ENCODE measurements around the gene TRMT11. TPM values are rescaled to one million over a fixed set of nuclear protein-coding genes. Genes with fewer than 3 reads are reported as not detected.

TRMT11 gene
- total and polyA plus RNA-seq, 2 of the 13 experiments (the other 11 are each of a cell fraction or from before 2014, with no cell fraction given), result 42.2 to 81.9 TPM

GRCh38 chr6:125989631-125990030 lies 3.3 kb downstream of the TRMT11 start (continued):
- TF ChIP-seq ARID5B (CRISPR knock-in tag; IDR thresholded peaks at IDR 0.05) (peak; percentile 81; the same call in 1 of the 2 replicates), SALL2 (CRISPR knock-in tag; IDR thresholded peaks at IDR 0.05) (no peak), ZNF720 (CRISPR knock-in tag; IDR thresholded peaks at IDR 0.05) (no peak), PAF1 (CRISPR knock-in tag; IDR thresholded peaks at IDR 0.05) (no peak), ZNF543 (CRISPR knock-in tag; IDR thresholded peaks at IDR 0.05) (no peak), SMAD3 (CRISPR knock-in tag; IDR thresholded peaks at IDR 0.05) (0 out of 2 replicates have a peak, but pooled peaks have one; percentile 70), KAT8 (CRISPR knock-in tag; IDR thresholded peaks at IDR 0.05) (0 out of 2 replicates have a peak, but pooled peaks have one; percentile 17), CREM (IDR thresholded peaks at IDR 0.05) (0 out of 2 replicates have a peak, but pooled peaks have one; percentile 36), CREM (CRISPR knock-in tag; IDR thresholded peaks at IDR 0.05) (no peak), TEAD3 (CRISPR knock-in tag; optimal IDR thresholded peaks at IDR 0.05; ENCODE audit: borderline replicate concordance) (peak; percentile 86), FOSL2 (CRISPR knock-in tag; IDR thresholded peaks at IDR 0.05) (peak; percentile 83), HNF4A (CRISPR knock-in tag; IDR thresholded peaks at IDR 0.05) (peak; percentile 86), SATB2 (CRISPR knock-in tag; IDR thresholded peaks at IDR 0.05) (no peak), ZNF766 (CRISPR knock-in tag; IDR thresholded peaks at IDR 0.05; ENCODE audit: borderline replicate concordance) (no peak), ZBTB8A (CRISPR knock-in tag; IDR thresholded peaks at IDR 0.05; ENCODE audit: borderline replicate concordance, low read depth) (no peak), HINFP (CRISPR knock-in tag; IDR thresholded peaks at IDR 0.05; ENCODE audit: low read depth) (no peak), NONO (IDR thresholded peaks at IDR 0.05) (no peak), NONO (CRISPR knock-in tag; conservative IDR thresholded peaks at IDR 0.05) (no peak), RARG (CRISPR knock-in tag; IDR thresholded peaks at IDR 0.05; ENCODE audit: low read depth) (no peak), RXRB (CRISPR knock-in tag; IDR thresholded peaks at IDR 0.05; ENCODE audit: borderline replicate concordance) (peak; percentile 82; the same call in 1 of the 2 replicates), HIVEP1 (CRISPR knock-in tag; IDR thresholded peaks at IDR 0.05) (no peak), NR2F1 (CRISPR knock-in tag; IDR thresholded peaks at IDR 0.05) (peak; percentile 64 to 80; a peak in 3 of 4 replicates), RCOR2 (CRISPR knock-in tag; IDR thresholded peaks at IDR 0.05) (peak; percentile 66; the same call in 1 of the 2 replicates), CREB1 (IDR thresholded peaks at IDR 0.05) (no peak), CREB1 (CRISPR knock-in tag; IDR thresholded peaks at IDR 0.05) (peak; percentile 55; the same call in 1 of the 2 replicates), ZNF24 (IDR thresholded peaks at IDR 0.05) (peak; percentile 15; the same call in 1 of the 2 replicates), ZNF326 (CRISPR knock-in tag; IDR thresholded peaks at IDR 0.05; ENCODE audit: borderline replicate concordance) (no peak)
- TF ChIP-seq, protein P1, sequence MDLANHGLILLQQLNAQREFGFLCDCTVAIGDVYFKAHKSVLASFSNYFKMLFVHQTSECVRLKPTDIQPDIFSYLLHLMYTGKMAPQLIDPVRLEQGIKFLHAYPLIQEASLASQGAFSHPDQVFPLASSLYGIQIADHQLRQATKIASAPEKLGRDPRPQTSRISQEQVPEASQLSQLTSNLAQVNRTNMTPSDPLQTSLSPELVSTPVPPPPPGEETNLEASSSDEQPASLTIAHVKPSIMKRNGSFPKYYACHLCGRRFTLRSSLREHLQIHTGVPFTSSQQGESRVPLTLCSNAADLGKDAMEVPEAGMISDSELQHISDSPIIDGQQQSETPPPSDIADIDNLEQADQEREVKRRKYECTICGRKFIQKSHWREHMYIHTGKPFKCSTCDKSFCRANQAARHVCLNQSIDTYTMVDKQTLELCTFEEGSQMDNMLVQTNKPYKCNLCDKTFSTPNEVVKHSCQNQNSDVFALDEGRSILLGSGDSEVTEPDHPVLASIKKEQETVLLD (CRISPR knock-in tag; IDR thresholded peaks at IDR 0.05; ENCODE audit: low read depth), result no peak

Measured in HepG2 (cell line).